Measurements from ENCODE around the gene CCDC107.

Gene CCDC107

DNA sequence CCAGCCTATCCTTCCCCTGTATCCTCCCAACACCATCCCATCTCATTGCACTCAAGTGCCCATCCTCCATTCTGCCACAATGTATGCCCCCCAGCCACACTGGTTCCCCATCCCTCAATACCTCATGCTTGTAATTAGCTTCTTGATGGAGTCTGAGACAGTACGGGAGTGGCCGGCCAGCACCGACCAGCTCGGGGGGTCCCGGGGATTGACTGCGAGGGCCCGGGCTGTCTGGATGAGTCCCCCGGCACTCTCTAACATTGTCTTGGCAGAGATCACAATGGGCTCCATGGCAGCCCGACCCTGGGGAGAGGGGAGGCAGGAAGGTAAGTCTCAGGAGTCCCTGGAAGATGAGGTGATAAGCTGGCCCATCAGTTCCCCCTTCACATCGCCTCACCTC lies 48.9 kb downstream of the CCDC107 start:
- DNase-seq: no peak

DNA sequence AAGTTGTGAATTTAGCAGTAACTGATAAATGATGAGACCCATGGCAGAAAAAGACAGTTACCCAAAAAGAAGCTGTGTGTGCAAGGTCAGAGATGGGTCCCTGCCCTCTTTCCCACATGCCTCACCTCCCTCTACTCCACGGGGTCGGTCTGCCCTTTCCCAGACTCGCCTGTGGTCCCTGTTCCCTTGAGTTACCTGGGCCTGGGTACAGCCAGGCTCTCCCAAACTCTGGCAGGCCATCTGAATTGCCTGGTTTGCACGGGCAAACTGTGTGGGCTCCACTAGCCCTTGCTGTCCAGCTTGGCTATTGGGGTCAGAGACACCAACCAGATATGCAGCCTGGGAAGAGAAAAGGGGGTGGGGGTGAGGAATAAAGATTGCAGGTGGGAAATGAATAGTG lies 50.1 kb downstream of the CCDC107 start:
- DNase-seq: no peak

DNA sequence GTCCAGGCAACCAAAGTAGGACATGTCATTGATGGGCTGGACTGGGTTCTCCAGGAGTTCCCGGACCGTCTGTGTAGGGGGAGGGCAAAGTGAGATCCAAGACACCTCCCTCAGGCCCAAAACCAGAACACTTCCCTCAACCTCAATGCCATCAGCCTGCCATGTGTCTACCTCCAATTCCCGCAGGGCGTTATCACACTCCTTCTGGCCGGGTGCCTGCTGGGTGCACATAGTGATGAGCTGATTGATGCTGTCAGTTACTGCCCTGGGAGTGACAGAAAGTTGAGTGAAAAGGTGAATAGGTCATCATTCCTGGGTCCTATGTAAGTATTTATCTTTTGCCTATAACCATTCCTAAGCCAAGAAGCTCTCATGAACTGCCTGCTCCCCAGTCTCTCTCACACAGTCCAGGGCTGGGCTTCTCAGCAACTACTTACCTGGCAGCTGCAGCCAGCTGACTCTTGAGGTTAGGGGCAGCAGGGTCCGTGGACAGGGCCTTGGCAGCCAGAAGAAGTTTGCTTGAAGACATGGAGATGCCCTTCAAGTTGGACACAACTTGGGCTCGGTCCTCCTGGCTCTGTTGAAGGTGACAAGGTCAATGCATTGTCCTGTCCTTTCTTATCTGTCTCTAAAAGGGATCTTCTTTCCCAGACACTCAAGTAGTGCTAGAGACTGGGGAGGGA lies 52.9 kb downstream of the CCDC107 start:
- no peak for DNase-seq
